Measurements from ENCODE around the gene DROSHA. TPM values are rescaled to one million over a fixed set of nuclear protein-coding genes. Genes with fewer than 3 reads are reported as not detected.

The DROSHA gene
- total RNA-seq, 1 donor from 2014 or later: 59.8 TPM

DNA sequence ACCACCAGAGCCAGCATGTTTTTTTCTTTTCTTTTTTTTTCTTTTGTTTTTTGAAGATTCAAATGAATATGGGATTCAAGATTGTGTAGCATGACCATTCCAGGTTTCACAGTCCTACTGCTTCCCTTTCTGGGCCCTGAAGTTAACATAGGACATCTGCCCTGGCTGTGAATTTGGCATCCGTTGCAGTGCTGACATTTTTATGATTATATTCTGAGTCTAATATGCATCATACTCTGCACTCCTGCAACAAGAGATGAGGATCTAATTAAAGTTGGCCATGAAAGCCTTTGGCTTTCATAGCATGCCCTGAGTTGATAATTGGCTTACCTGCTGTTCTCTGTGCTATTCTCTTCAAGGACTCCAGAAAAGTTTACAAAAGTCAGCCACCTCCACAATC lies 30.1 kb upstream of the DROSHA start:
- CTCF ChIA-PET: no interaction called here
- intact Hi-C loops (cut with micrococcal nuclease): no loop called here
- peaks cover 8% of the 10 kb centered on the region for H3K36me3 Mint-ChIP-seq (ENCODE audit: low read depth)
- H3K4me1 Mint-ChIP-seq: no peaks in the 10 kb centered on the region
- H3K27me3 Mint-ChIP-seq: no peaks in the 10 kb centered on the region
- no peak overlapping the region for H3K4me3 Mint-ChIP-seq
- H3K9me3 Mint-ChIP-seq: peaks cover 13% of the 10 kb centered on the region
- POLR2A ChIA-PET: no interaction called here
- DNase-seq: no peak
- ATAC-seq (ENCODE audit: low read depth): no peak
- TF ChIP-seq, protein P1, sequence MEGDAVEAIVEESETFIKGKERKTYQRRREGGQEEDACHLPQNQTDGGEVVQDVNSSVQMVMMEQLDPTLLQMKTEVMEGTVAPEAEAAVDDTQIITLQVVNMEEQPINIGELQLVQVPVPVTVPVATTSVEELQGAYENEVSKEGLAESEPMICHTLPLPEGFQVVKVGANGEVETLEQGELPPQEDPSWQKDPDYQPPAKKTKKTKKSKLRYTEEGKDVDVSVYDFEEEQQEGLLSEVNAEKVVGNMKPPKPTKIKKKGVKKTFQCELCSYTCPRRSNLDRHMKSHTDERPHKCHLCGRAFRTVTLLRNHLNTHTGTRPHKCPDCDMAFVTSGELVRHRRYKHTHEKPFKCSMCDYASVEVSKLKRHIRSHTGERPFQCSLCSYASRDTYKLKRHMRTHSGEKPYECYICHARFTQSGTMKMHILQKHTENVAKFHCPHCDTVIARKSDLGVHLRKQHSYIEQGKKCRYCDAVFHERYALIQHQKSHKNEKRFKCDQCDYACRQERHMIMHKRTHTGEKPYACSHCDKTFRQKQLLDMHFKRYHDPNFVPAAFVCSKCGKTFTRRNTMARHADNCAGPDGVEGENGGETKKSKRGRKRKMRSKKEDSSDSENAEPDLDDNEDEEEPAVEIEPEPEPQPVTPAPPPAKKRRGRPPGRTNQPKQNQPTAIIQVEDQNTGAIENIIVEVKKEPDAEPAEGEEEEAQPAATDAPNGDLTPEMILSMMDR (IDR thresholded peaks at IDR 0.05): no peak
- H3K27ac Mint-ChIP-seq: no peak overlapping the region

- Mint-ChIP-seq H3K27me3 (no peaks in the 10 kb centered on the region), H3K4me1 (no peaks in the 10 kb centered on the region), H3K9me3 (peaks cover 5% of the 10 kb centered on the region), H3K4me3 (no peak overlapping the region), H3K36me3 (ENCODE audit: low read depth) (peaks cover 25% of the 10 kb centered on the region), H3K27ac (no peak overlapping the region)
- CTCF ChIA-PET: no interaction called here
- intact Hi-C loops (cut with micrococcal nuclease): no loop called here
- no peak for ATAC-seq (ENCODE audit: low read depth)
- no peak for DNase-seq
- POLR2A ChIA-PET: no interaction called here
- TF ChIP-seq, protein P1 (IDR thresholded peaks at IDR 0.05): no peak
Observed at GRCh38 chr5:31559942-31560341, 28.0 kb upstream of the DROSHA start.

GRCh38 chr5:31556461-31556860 lies 24.6 kb upstream of the DROSHA start:
- CTCF ChIA-PET: no interaction called here
- Mint-ChIP-seq H3K36me3 (ENCODE audit: low read depth) (peaks cover 54% of the 10 kb centered on the region), H3K4me1 (no peaks in the 10 kb centered on the region), H3K27me3 (no peaks in the 10 kb centered on the region), H3K27ac (no peak overlapping the region), H3K9me3 (no peaks in the 10 kb centered on the region), H3K4me3 (no peak overlapping the region)
- POLR2A ChIA-PET: no interaction called here
- no peak for ATAC-seq (ENCODE audit: low read depth)
- intact Hi-C loops (cut with micrococcal nuclease): no loop called here
- TF ChIP-seq, protein P1 (IDR thresholded peaks at IDR 0.05): no peak
- no peak for DNase-seq

- H3K36me3 Mint-ChIP-seq (ENCODE audit: low read depth): peaks cover 61% of the 10 kb centered on the region
- ATAC-seq (ENCODE audit: low read depth) (no peak), DNase-seq (no peak)
- ChIA-PET CTCF (no interaction called here), POLR2A (no interaction called here)
- H3K4me1 Mint-ChIP-seq: no peaks in the 10 kb centered on the region
- no peak overlapping the region for H3K4me3 Mint-ChIP-seq
- intact Hi-C loops (cut with micrococcal nuclease): no loop called here
- TF ChIP-seq, protein P1 (IDR thresholded peaks at IDR 0.05): no peak
- H3K9me3 Mint-ChIP-seq: no peaks in the 10 kb centered on the region
- H3K27me3 Mint-ChIP-seq: no peaks in the 10 kb centered on the region
- no peak overlapping the region for H3K27ac Mint-ChIP-seq
Observed at GRCh38 chr5:31554552-31554951, 22.7 kb upstream of the DROSHA start.

GRCh38 chr5:31553863-31554262 lies 22.0 kb upstream of the DROSHA start:
- H3K27ac Mint-ChIP-seq: no peak overlapping the region
- intact Hi-C loops (cut with micrococcal nuclease): no loop called here
- H3K27me3 Mint-ChIP-seq: no peaks in the 10 kb centered on the region
- CTCF ChIA-PET: no interaction called here
- DNase-seq: no peak
- H3K4me3 Mint-ChIP-seq: no peak overlapping the region
- ATAC-seq (ENCODE audit: low read depth): no peak
- POLR2A ChIA-PET: no interaction called here
- no peaks in the 10 kb centered on the region for H3K4me1 Mint-ChIP-seq
- no peaks in the 10 kb centered on the region for H3K9me3 Mint-ChIP-seq
- TF ChIP-seq, protein P1 (IDR thresholded peaks at IDR 0.05): no peak
- H3K36me3 Mint-ChIP-seq (ENCODE audit: low read depth): peaks cover 66% of the 10 kb centered on the region
